Endometrial microvascular endothelial cells (primary cell): Measurements from ENCODE around the gene LENG8. TPM values are rescaled to one million over a fixed set of nuclear protein-coding genes. Genes with fewer than 3 reads are reported as not detected.

ENCODE experiments used
- in situ Hi-C: cut with HindIII; loops from 2 replicates; pipeline ENCODE4 v1.10.0; 2017; ENCODE audit warnings: low sequenced_read_pairs, low pct_unique_long_range_greater_than_20kb; ENCODE audit errors: inconsistent ontology term
- total RNA-seq: library from RNA; depleted of rRNA; stranded (reverse); fragments of >200 nt; gene quantifications from one replicate; pipeline ENCODE4 v1.2.3, GENCODE V29; 2015; ENCODE audit errors: inconsistent ontology term

LENG8 gene
- total RNA-seq, 1 donor from 2014 or later, result 32.3 TPM

DNA sequence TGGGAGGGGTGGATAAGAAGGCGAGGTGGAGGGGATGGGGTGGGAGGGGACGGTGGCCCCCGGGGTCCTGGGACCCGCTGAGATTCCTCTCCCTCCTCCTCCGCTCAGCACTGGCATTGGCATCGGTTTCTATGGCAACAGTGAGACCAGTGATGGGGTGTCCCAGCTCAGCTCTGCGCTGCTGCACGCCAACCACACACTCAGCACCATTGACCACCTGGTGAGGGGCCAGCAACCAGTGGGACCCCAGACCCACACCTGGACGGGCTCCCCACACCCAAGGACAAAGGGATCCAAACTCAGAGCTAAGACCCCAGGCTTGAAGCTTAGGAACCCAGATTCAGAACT, 27.9 kb upstream of the LENG8 start:
- in situ Hi-C loops, result no loop called here

- in situ Hi-C loops, result no loop called here
These were observed 27.5 kb upstream of the LENG8 start for GRCh38 chr19:54421521-54421920.

GRCh38 chr19:54422136-54422535, 26.9 kb upstream of the LENG8 start:
- in situ Hi-C loops, result no loop called here

- in situ Hi-C loops, result no loop called here
These were observed 24.8 kb upstream of the LENG8 start for GRCh38 chr19:54424201-54424600.

GRCh38 chr19:54424660-54425381, 24.2 kb upstream of the LENG8 start:
- in situ Hi-C loops, result no loop called here

DNA sequence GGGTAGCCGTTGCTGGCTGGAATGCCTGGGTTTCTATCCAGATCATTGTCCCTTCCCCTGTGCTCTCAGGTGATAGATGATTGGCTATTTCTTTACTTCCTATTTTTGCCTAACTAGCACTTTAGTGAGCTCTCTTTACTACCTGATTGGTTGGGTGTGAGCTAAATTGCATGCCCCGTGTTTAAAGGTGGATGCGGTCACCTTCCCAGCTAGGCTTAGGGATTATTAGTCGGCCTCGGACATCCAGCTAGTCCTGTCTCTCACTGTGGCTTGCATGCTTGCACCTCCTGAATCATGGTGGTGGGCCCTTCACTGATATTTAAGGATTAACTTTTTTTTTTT, 23.6 kb upstream of the LENG8 start:
- in situ Hi-C loops, result no loop called here

- in situ Hi-C loops, result no loop called here
These were observed 22.6 kb upstream of the LENG8 start for GRCh38 chr19:54426291-54426931.

DNA sequence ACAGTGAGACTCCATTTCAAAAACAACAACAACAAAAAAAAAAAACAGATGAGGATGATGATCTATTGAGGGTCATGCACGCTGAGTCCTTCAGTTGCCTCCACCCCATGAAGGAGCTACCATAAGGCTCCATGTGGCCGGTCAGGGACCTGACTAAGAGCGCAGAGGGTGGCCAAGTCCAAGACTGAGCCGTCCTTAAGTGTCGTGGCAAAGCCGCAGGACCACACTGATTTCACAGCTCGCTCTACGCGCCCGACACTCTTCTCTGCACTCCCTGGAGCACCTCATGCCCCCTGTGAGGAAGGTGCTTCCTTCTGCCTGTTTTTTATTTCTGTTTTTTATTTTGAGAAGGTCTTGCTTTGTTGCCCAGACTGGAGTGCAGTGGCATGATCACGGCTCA, 21.4 kb upstream of the LENG8 start:
- in situ Hi-C loops, result no loop called here

- in situ Hi-C loops, result no loop called here
These were observed 20.4 kb upstream of the LENG8 start for GRCh38 chr19:54428323-54429175.

GRCh38 chr19:54429176-54429495, 19.9 kb upstream of the LENG8 start:
- in situ Hi-C loops, result no loop called here

DNA sequence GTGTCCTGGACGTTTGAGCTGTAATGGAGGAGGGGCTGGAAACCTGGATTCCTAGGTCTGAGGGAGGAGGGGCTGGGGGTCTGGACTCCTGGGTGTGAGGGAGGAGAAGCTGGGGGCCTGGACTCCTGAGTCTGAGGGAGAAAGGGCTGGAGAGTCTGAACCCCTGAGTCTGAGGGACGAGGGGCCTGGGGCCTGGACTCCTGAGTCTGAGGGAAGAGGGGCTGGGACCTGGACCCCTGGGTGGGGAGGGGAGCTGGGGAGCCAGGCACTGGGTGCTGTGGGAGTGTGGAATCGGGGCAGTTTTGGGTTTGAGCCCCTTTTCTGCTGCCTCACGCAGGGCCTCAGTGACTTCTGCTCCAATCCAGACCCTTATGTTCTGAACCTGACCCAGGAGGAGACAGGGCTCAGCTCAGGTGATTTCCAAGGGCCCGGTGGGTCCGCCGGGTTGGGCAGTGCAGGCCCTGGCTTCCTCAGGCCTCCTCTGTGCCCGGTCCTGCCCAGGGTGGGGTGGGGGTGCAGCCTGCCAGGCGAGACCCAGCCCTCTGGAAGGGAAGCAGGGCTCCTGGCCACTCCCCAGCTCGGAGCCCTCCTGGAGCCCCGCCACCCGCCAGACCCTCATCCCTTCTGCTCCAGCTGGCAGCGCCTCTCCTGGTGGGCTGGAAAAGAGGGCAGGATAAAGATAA, 19.3 kb upstream of the LENG8 start:
- in situ Hi-C loops, result no loop called here

GRCh38 chr19:54430306-54431254, 18.4 kb upstream of the LENG8 start:
- in situ Hi-C loops, result no loop called here

DNA sequence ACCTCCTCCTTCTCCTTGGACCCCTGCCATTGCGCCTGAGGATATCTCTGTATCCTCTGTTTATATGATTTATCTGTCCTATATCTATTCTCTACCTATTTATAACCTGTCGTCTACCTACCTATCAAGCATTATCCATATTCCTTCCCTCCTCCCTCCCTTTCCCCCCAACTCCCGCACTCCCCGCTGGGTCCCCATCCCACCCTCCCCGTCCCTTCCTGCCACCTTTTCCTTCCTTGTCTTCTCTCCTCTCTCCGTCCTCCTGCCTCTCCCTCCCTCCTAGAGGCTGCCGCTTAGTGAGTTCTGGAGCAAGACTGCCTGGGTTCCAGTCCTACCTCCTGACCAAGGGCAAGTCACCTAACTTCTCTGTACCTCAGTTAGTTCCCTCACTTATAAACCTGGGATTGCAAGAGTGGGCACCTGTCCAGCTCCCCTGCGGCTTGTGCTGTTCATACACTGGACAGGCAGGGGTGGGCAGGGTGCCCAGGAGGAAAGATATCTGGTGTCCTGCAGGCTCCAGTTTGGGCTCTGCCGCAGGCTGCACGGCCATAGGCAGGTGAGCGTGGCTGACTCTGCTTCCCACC, 17.7 kb upstream of the LENG8 start:
- in situ Hi-C loops, result no loop called here

GRCh38 chr19:54432144-54432738, 16.8 kb upstream of the LENG8 start:
- in situ Hi-C loops, result no loop called here

DNA sequence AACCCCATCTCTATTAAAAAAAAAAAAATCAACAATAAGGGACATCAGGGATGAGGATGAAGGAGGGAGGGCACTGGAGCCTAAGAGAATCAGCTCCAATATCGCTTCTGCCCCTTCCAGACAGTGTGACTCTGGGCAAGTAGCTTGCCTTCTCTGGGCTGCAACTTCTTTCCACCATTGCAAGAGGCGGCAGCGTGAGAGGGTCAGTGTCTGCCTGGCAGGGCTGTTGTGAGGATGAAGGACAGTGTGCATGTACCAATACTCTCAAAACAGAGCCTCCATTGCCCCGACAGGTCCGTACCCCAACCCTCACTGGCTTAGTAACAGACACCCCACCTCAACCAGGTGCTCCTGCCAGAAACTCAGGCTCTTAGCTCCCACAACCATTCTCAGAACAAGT, 15.3 kb upstream of the LENG8 start:
- in situ Hi-C loops, result no loop called here

GRCh38 chr19:54434112-54434872, 14.7 kb upstream of the LENG8 start:
- in situ Hi-C loops, result no loop called here

- in situ Hi-C loops, result no loop called here
These were observed 14.2 kb upstream of the LENG8 start for GRCh38 chr19:54434873-54435214.
